IMR-90 (cell line): ENCODE measurements around the gene NLGN1. TPM values are rescaled to one million over a fixed set of nuclear protein-coding genes. Genes with fewer than 3 reads are reported as not detected.

Experiments used
- ATAC-seq: fragments of 200-7000 bp; cut with Tn5 transposase; 2 replicates; pipeline ENCODE4 v1.9.1; 2020; ENCODE audit warnings: low read depth, mild to moderate bottlenecking, moderate library complexity
- BruUV-seq: library from RNA; stranded (reverse); fragments of 400-500 nt; replicated peaks from 2 replicates; lab custom pipeline; 2021; lab: Mats Ljungman, UMichigan
- CTCF ChIA-PET: fragments of 300-600 bp; formaldehyde crosslinking; extraction: SDS; loops from one replicate; lab custom pipeline; 2021; ENCODE audit warnings: antibody characterized with exemption; lab: Yijun Ruan, JAX
- POLR2A ChIA-PET: fragments of 300-600 bp; sonication (Branson Sonifier 250); formaldehyde crosslinking; loops from one replicate; lab custom pipeline; 2022; ENCODE audit warnings: antibody characterized with exemption; ENCODE audit not compliant: unreplicated experiment; lab: Charles Lee
- DNase-seq: peaks from one replicate; pipeline ENCODE4 v3.0.0; 2013
- H2AFZ ChIP-seq: replicated peaks from 2 replicates; pipeline ENCODE3; 2013; ENCODE audit warnings: low read length, mild to moderate bottlenecking; ENCODE audit not compliant: poor library complexity
- H2AK5ac ChIP-seq: 2 replicates; pipeline ENCODE4 v1.6.1; 2013; ENCODE audit warnings: low read depth, low read length, inconsistent platforms
- H2AK9ac ChIP-seq: replicated peaks from 2 replicates; pipeline ENCODE3; 2013; ENCODE audit warnings: mild to moderate bottlenecking, low read depth, low read length, moderate library complexity; ENCODE audit not compliant: poor library complexity
- H2BK120ac ChIP-seq: 2 replicates; pipeline ENCODE4 v1.6.1; 2013; ENCODE audit warnings: low read depth, low read length, inconsistent platforms
- H2BK15ac ChIP-seq: 3 replicates; pipeline ENCODE4 v1.6.1; 2013; ENCODE audit warnings: low read depth, low read length, inconsistent platforms
- H2BK20ac ChIP-seq: 2 replicates; pipeline ENCODE4 v1.6.1; 2013; ENCODE audit warnings: low read depth, mild to moderate bottlenecking, inconsistent platforms, low read length, moderate library complexity
- H2BK5ac ChIP-seq: 2 replicates; pipeline ENCODE4 v1.6.1; 2013; ENCODE audit warnings: mild to moderate bottlenecking, low read depth, low read length, inconsistent platforms; ENCODE audit not compliant: poor library complexity, severe bottlenecking
- H3K14ac ChIP-seq: replicated peaks from 2 replicates; pipeline ENCODE4 v1.6.1; 2013; ENCODE audit warnings: low read depth, low read length, inconsistent platforms
- H3K18ac ChIP-seq: 2 replicates; pipeline ENCODE4 v1.6.1; 2013; ENCODE audit warnings: low read depth, low read length, control low read depth
- H3K23ac ChIP-seq: 2 replicates; pipeline ENCODE4 v1.6.1; 2013; ENCODE audit warnings: low read depth, low read length, inconsistent platforms
- H3K27ac ChIP-seq: 2 replicates; pipeline ENCODE4 v1.5.1; 2013; ENCODE audit warnings: mild to moderate bottlenecking, control low read depth, low read length; ENCODE audit not compliant: insufficient read depth
- H3K27me3 ChIP-seq: 2 replicates; pipeline ENCODE4 v1.6.1; 2013; ENCODE audit warnings: low read length; ENCODE audit not compliant: control insufficient read depth, insufficient read depth
- H3K36me3 ChIP-seq: 2 replicates; pipeline ENCODE4 v1.6.1; 2013; ENCODE audit warnings: low read length, mixed read lengths; ENCODE audit not compliant: control insufficient read depth, insufficient read depth
- H3K4ac ChIP-seq: 2 replicates; pipeline ENCODE4 v1.6.1; 2013; ENCODE audit warnings: low read depth, low read length, inconsistent platforms
- H3K4me1 ChIP-seq: 2 replicates; pipeline ENCODE4 v1.6.1; 2013; ENCODE audit warnings: low read length, mixed read lengths; ENCODE audit not compliant: control insufficient read depth, insufficient read depth
- H3K4me2 ChIP-seq: 2 replicates; pipeline ENCODE4 v1.6.1; 2013; ENCODE audit warnings: low read depth, mild to moderate bottlenecking, control low read depth, low read length, moderate library complexity
- H3K4me3 ChIP-seq: 2 replicates; pipeline ENCODE4 v1.5.1; 2013; ENCODE audit warnings: low read depth, mild to moderate bottlenecking, control low read depth, low read length, moderate library complexity; ENCODE audit not compliant: insufficient read depth
- H3K56ac ChIP-seq: 2 replicates; pipeline ENCODE4 v1.6.1; 2013; ENCODE audit warnings: low read length, inconsistent platforms; ENCODE audit not compliant: insufficient read depth; ENCODE audit errors: extremely low read depth
- H3K79me1 ChIP-seq, 2 experiments: 2 replicates each; pipeline ENCODE4 v1.6.1; 2013; ENCODE audit warnings: low read length in 2 of 2, inconsistent platforms in 1 of 2, low read depth in 1 of 2
- H3K9ac ChIP-seq: 2 replicates; pipeline ENCODE4 v1.6.1; 2013; ENCODE audit warnings: low read depth, low read length, control low read depth
- H3K9me1 ChIP-seq: 2 replicates; pipeline ENCODE4 v1.6.1; 2013; ENCODE audit warnings: low read length, inconsistent platforms; ENCODE audit not compliant: insufficient read depth
- H3K9me3 ChIP-seq: 2 replicates; pipeline ENCODE4 v1.6.1; 2013; ENCODE audit warnings: low read length; ENCODE audit not compliant: control insufficient read depth, insufficient read depth
- H4K20me1 ChIP-seq: 2 replicates; pipeline ENCODE4 v1.6.1; 2013; ENCODE audit warnings: low read length, inconsistent platforms; ENCODE audit not compliant: insufficient read depth
- H4K5ac ChIP-seq: 2 replicates; pipeline ENCODE4 v1.6.1; 2013; ENCODE audit warnings: mild to moderate bottlenecking, low read depth, low read length, control low read depth
- H4K8ac ChIP-seq, 2 experiments: 2 replicates each; pipeline ENCODE4 v1.6.1; 2013; ENCODE audit warnings: low read depth in 2 of 2, low read length in 2 of 2, control low read depth in 1 of 2, inconsistent platforms in 1 of 2
- H4K91ac ChIP-seq: 2 replicates; pipeline ENCODE4 v1.6.1; 2013; ENCODE audit warnings: low read depth, low read length, inconsistent platforms; ENCODE audit not compliant: insufficient read depth
- CEBPB ChIP-seq: IDR thresholded peaks from 2 replicates; pipeline ENCODE4 v1.6.1; 2012; ENCODE audit warnings: low read depth, low read length, improper control_type of control experiment
- CHD1 ChIP-seq: IDR thresholded peaks from 2 replicates; pipeline ENCODE4 v1.6.1; 2012; ENCODE audit warnings: low read depth, low read length, improper control_type of control experiment
- CTCF ChIP-seq: conservative IDR thresholded peaks from 2 replicates; pipeline ENCODE4 v1.5.1; 2012; ENCODE audit warnings: mild to moderate bottlenecking, low read depth, low read length, improper control_type of control experiment
- ELK1 ChIP-seq: fragments of 150-350 bp; IDR thresholded peaks from 2 replicates; pipeline ENCODE4 v1.6.1; 2016; ENCODE audit warnings: low read depth, mild to moderate bottlenecking, low read length, moderate library complexity, borderline replicate concordance
- FOS ChIP-seq: fragments of 150-350 bp; IDR thresholded peaks from 2 replicates; pipeline ENCODE4 v1.6.1; 2016; ENCODE audit warnings: low read depth, low read length
- MAFK ChIP-seq: IDR thresholded peaks from 2 replicates; pipeline ENCODE4 v1.6.1; 2012; ENCODE audit warnings: low read depth, low read length, improper control_type of control experiment
- MXI1 ChIP-seq: IDR thresholded peaks from 2 replicates; pipeline ENCODE4 v1.6.1; 2012; ENCODE audit warnings: low read depth, mild to moderate bottlenecking, low read length, moderate library complexity, borderline replicate concordance
- NFE2L2 ChIP-seq: fragments of 150-350 bp; IDR thresholded peaks from 2 replicates; pipeline ENCODE4 v1.6.1; 2016; ENCODE audit warnings: low read depth, mild to moderate bottlenecking, low read length
- POLR2A ChIP-seq: IDR thresholded peaks from 2 replicates; pipeline ENCODE4 v1.6.1; 2012; ENCODE audit warnings: mild to moderate bottlenecking, low read depth, low read length
- RAD21 ChIP-seq: IDR thresholded peaks from 2 replicates; pipeline ENCODE4 v1.6.1; 2012; ENCODE audit warnings: low read length, improper control_type of control experiment
- RFX5 ChIP-seq: IDR thresholded peaks from 2 replicates; pipeline ENCODE4 v1.8.0; 2012; ENCODE audit warnings: low read depth, mild to moderate bottlenecking, low read length, moderate library complexity
- SMC3 ChIP-seq: fragments of 150-350 bp; IDR thresholded peaks from 2 replicates; pipeline ENCODE4 v1.6.1; 2016; ENCODE audit warnings: low read depth, mild to moderate bottlenecking, antibody characterized with exemption, low read length, moderate library complexity
- WGBS, 2 experiments: methylation state at CpG; one replicate each; pipeline versions ENCODE4 v1.1.5 to v1.1.7; 2013; ENCODE audit warnings: missing lambda C conversion rate in 2 of 2; ENCODE audit not compliant: insufficient read length in 1 of 2; ENCODE audit errors: extremely low coverage in 2 of 2; 5-methylcytosine and 5-hydroxymethylcytosine counted together
- dilution Hi-C: fragments of 300-500 bp; cut with HindIII; formaldehyde crosslinking; loops from one replicate; pipeline ENCODE4 v1.14.3; 2018; ENCODE audit warnings: low sequenced_read_pairs; ENCODE audit not compliant: unreplicated experiment
- in situ Hi-C: fragments of 300-500 bp; cut with MboI; formaldehyde crosslinking; loops from 3 replicates; pipeline ENCODE4 v1.14.3; 2019; ENCODE audit warnings: low sequenced_read_pairs, inconsistent platforms, mixed read lengths
- intact Hi-C: fragments of 100-400 bp; cut with micrococcal nuclease; formaldehyde crosslinking; loops from 2 replicates; pipeline ENCODE4 v1.10.0; 2022
- polyA plus RNA-seq, 3 experiments: library from polyadenylated mRNA; depleted of rRNA; stranded (reverse); fragments of >200 nt; gene quantifications; 2 replicates each; pipeline ENCODE4 v1.2.3, GENCODE V29; 2012; ENCODE audit warnings: low replicate concordance in 1 of 3
- total RNA-seq: library from RNA; depleted of rRNA; stranded (reverse); fragments of >200 nt; gene quantifications from 2 replicates; pipeline ENCODE4 v1.2.3, GENCODE V29; 2012

NLGN1 gene
- total and polyA plus RNA-seq, 2 of the 4 experiments (the other 2 are of a cell fraction): 1.8 to 12.5 TPM

- peak overlapping the region; percentile 75; the same call in 1 of the 2 replicates for H3K4me2 ChIP-seq
- H3K9me3 ChIP-seq: no peaks in the 10 kb centered on the region
- BruUV-seq: no TSS peak
- H2AK9ac ChIP-seq: no peak overlapping the region
- no peak overlapping the region for H2AFZ ChIP-seq
- H4K91ac ChIP-seq: no peak overlapping the region
- dilution Hi-C loops (no loop called here), in situ Hi-C loops (no loop called here), intact Hi-C loops (no loop called here)
- no peak overlapping the region for H3K4ac ChIP-seq
- H3K9me1 ChIP-seq: 0 out of 2 replicates have a peak, but pooled peaks cover 2% of the 10 kb centered on the region
- H3K79me1 ChIP-seq: no peaks in the 10 kb centered on the region
- no peak overlapping the region for H3K4me3 ChIP-seq
- peaks cover 2% of the 10 kb centered on the region; the same call in 1 of the 2 replicates for H3K4me1 ChIP-seq
- H4K20me1 ChIP-seq: no peaks in the 10 kb centered on the region
- peak overlapping the region; percentile 49; the same call in 1 of the 2 replicates for H2BK20ac ChIP-seq
- no CpG with 5 or more reads among the region's 1 CpG for WGBS, 2 experiments
- H3K23ac ChIP-seq: no peak overlapping the region
- TF ChIP-seq MXI1 (no peak), NFE2L2 (no peak), POLR2A (no peak), SMC3 (no peak), RAD21 (no peak), CEBPB (no peak), ELK1 (no peak), MAFK (no peak), RFX5 (no peak), CHD1 (no peak), FOS (no peak), CTCF (no peak)
- H3K9ac ChIP-seq: no peak overlapping the region
- no peak overlapping the region for H2AK5ac ChIP-seq
- H2BK15ac ChIP-seq: no peak overlapping the region
- ATAC-seq (no peak), DNase-seq (no peak)
- no peak overlapping the region; the same call in 1 of the 2 replicates for H3K27ac ChIP-seq
- POLR2A ChIA-PET: no interaction called here
- no peak overlapping the region for H3K56ac ChIP-seq
- no peak overlapping the region for H3K14ac ChIP-seq
- H3K27me3 ChIP-seq: no peaks in the 10 kb centered on the region
- H4K5ac ChIP-seq: no peak overlapping the region
- peak overlapping the region; percentile 52; the same call in 1 of the 2 replicates for H2BK120ac ChIP-seq
- no peak overlapping the region for H3K18ac ChIP-seq
- CTCF ChIA-PET: interaction anchor here (1.6 kb wide), 1 partner anchor 10 kb away, joined by 7 read pairs; no protein-coding TSS in a partner anchor
- peak overlapping the region; percentile 46 to 47; a peak in 1 of 4 replicates for H4K8ac ChIP-seq
- peak overlapping the region; percentile 80 for H2BK5ac ChIP-seq
- no peaks in the 10 kb centered on the region for H3K36me3 ChIP-seq
Observed at GRCh38 chr3:173742491-173742890, 344.9 kb downstream of the NLGN1 start.
